ENCODE results near the gene CDC25C.

CDC25C gene

DNA sequence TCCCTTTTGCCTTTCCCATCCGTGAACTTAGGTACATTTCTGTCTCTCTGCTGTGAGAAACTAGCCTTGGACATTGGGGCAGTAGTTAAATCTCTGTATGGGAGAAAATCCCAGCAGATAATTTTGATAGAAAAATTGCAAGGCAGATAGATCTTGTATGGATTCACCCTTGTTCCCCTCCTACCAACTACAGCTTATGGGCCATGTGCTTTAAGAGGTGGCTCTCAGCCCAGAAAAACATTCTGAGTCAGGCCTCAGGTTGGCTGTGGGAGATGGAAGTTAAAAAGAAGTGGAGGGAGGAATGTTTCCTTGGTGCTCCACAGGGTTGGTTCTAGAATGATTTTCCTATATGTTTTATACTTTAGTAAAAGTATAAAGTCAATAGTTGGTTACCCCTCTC lies 19.5 kb upstream of the CDC25C start:
- POLR2A ChIA-PET (ENCODE audit: low non-redundant PET), result interaction anchor here (0.6 kb wide), 1 partner anchor 1635 kb away, joined by 5 read pairs; no protein-coding TSS in a partner anchor
- CTCF ChIA-PET, result interaction anchor here (0.7 to 2.9 kb wide), 5 partner anchors 11 to 110 kb away, joined by 3 to 86 read pairs (median 8); partner anchors contain the start of genes CDC25C and FAM53C
- TF ChIP-seq, protein P1, sequence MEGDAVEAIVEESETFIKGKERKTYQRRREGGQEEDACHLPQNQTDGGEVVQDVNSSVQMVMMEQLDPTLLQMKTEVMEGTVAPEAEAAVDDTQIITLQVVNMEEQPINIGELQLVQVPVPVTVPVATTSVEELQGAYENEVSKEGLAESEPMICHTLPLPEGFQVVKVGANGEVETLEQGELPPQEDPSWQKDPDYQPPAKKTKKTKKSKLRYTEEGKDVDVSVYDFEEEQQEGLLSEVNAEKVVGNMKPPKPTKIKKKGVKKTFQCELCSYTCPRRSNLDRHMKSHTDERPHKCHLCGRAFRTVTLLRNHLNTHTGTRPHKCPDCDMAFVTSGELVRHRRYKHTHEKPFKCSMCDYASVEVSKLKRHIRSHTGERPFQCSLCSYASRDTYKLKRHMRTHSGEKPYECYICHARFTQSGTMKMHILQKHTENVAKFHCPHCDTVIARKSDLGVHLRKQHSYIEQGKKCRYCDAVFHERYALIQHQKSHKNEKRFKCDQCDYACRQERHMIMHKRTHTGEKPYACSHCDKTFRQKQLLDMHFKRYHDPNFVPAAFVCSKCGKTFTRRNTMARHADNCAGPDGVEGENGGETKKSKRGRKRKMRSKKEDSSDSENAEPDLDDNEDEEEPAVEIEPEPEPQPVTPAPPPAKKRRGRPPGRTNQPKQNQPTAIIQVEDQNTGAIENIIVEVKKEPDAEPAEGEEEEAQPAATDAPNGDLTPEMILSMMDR (conservative IDR thresholded peaks at IDR 0.05; ENCODE audit: low read depth), result no peak
- DNase-seq (ENCODE audit: low spot score), result peak; percentile 39
- H3K27ac ChIP-seq, result no peak overlapping the region

- ChIA-PET CTCF (interaction anchor here (0.6 to 1.5 kb wide), 3 partner anchors 11 to 1231 kb away, joined by 4 to 8 read pairs (median 4); partner anchors contain the start of gene CDC25C), POLR2A (ENCODE audit: low non-redundant PET) (interaction anchor here (0.6 kb wide), 1 partner anchor 1635 kb away, joined by 5 read pairs; no protein-coding TSS in a partner anchor)
- peak overlapping the region; percentile 68; the same call in 1 of the 2 replicates for H3K27ac ChIP-seq
- TF ChIP-seq, protein P1 (conservative IDR thresholded peaks at IDR 0.05; ENCODE audit: low read depth), result no peak
- no peak for DNase-seq (ENCODE audit: low spot score)
Measured at GRCh38 chr5:138350563-138350890, 18.9 kb upstream of the CDC25C start.

- POLR2A ChIA-PET (ENCODE audit: low non-redundant PET), result no interaction called here
- CTCF ChIA-PET, result interaction anchor here (0.6 to 1.5 kb wide), 3 partner anchors 10 to 1230 kb away, joined by 4 to 8 read pairs (median 4); partner anchors contain the start of gene CDC25C
- DNase-seq (ENCODE audit: low spot score), result no peak
- TF ChIP-seq, protein P1 (conservative IDR thresholded peaks at IDR 0.05; ENCODE audit: low read depth), result no peak
- peak overlapping the region; percentile 80 for H3K27ac ChIP-seq
Measured at GRCh38 chr5:138349852-138350562, 18.4 kb upstream of the CDC25C start.

DNA sequence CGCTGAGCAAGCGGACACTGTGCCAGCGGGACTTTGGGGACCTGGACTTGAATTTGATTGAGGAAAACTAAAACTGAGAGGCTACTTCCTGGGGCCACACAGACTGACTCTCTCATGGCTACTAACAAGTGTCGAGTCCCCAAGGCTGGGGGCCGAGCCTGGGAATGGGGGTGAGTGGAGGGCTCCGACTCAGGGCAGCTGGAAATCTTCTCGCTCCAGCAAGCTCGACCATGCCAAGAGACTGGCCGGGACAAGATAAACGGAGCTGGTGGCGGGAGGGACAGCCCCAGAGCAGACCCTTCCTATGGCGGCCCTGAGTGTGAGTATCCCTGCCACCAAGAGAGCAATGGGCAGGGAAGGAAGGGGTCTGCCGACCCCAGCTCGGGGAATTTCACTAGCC lies 15.3 kb upstream of the CDC25C start:
- ChIA-PET CTCF (interaction anchor here (0.6 kb wide), 1 partner anchor 14 kb away, joined by 3 read pairs; no protein-coding TSS in a partner anchor), POLR2A (ENCODE audit: low non-redundant PET) (interaction anchor here (0.6 kb wide), 1 partner anchor 10 kb away, joined by 4 read pairs; no protein-coding TSS in a partner anchor)

DNA sequence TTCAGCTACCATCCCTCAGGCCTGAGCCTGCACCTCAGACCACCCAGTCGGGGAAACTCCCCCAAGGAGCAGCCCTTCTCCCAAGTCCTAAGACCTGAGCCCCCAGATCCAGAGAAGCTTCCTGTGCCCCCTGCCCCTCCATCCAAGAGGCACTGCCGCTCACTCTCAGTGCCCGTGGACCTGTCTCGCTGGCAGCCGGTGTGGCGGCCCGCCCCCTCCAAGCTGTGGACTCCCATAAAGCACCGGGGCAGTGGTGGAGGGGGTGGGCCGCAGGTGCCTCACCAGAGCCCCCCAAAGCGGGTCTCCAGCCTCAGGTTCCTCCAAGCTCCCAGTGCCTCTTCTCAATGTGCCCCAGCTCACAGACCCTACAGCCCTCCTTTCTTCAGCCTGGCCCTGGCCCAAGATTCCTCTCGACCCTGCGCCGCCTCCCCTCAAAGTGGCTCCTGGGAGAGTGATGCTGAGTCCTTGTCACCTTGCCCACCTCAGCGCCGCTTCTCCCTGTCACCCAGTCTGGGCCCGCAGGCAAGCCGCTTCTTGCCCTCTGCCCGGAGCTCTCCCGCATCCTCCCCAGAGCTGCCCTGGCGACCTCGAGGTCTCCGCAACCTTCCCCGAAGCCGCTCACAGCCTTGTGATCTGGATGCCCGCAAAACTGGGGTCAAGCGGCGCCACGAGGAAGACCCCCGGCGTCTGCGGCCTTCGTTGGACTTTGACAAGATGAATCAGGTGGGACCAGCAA lies 13.5 kb upstream of the CDC25C start:
- CTCF ChIA-PET, result interaction anchor here (0.6 kb wide), 1 partner anchor 30 kb away, joined by 5 read pairs; no protein-coding TSS in a partner anchor
- no peak for DNase-seq (ENCODE audit: low spot score)
- TF ChIP-seq, protein P1 (conservative IDR thresholded peaks at IDR 0.05; ENCODE audit: low read depth), result no peak
- POLR2A ChIA-PET (ENCODE audit: low non-redundant PET), result interaction anchor here (0.5 kb wide), 1 partner anchor 206 kb away, joined by 5 read pairs; no protein-coding TSS in a partner anchor
- H3K27ac ChIP-seq, result 0 out of 2 replicates have a peak overlapping the region, but pooled peaks have one; percentile 2

More for the DNA sequence above, 15.3 kb upstream of the CDC25C start:
- DNase-seq (ENCODE audit: low spot score), result no peak
- TF ChIP-seq, protein P1 (conservative IDR thresholded peaks at IDR 0.05; ENCODE audit: low read depth), result no peak
- H3K27ac ChIP-seq, result no peak overlapping the region; the same call in 1 of the 2 replicates

DNA sequence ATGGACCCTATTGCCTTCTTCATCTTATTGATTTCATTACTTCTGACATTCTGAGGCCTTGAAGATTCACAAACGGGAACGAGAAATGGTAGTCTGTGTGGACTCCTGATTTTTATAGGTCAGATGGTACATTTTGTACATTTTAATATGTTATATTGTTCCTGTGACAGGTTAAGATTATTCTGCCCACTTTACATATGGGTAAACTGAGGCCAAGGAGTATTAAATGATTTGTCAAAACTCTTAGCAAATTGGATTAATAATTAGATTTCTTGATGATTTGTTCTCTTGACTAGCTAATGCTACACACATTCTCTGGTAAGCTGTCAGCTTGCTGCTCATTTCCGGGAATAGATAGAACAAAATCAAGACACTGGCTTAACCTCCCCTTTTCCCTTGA lies 8.4 kb upstream of the CDC25C start:
- DNase-seq (ENCODE audit: low spot score), result no peak
- TF ChIP-seq, protein P1 (conservative IDR thresholded peaks at IDR 0.05; ENCODE audit: low read depth), result no peak
- ChIA-PET CTCF (interaction anchor here (0.5 to 7.0 kb wide), 3 partner anchors 10 to 292 kb away, joined by 3 to 86 read pairs (median 4); partner anchors contain the start of gene KDM3B), POLR2A (ENCODE audit: low non-redundant PET) (interaction anchor here (0.8 to 1.5 kb wide), 2 partner anchors 8 to 12 kb away, joined by 6 read pairs; partner anchors contain the start of genes CDC25C and KDM3B)
- H3K27ac ChIP-seq, result no peak overlapping the region

Measured in RWPE1 (cell line).